Activated naive CD4-positive, alpha-beta T cell treated with anti-CD3 and anti-CD28 coated beads, Interleukin-2, amount 50 U/mL, for 24 hours (primary cell): ENCODE measurements around the gene SLC25A1.
A peak's percentile ranks its signal among the peaks of the same experiment; 100 is the strongest.

ENCODE experiments used
- H3K27ac Mint-ChIP-seq: one replicate; pipeline ENCODE4 v1.8.0; 2021; ENCODE audit warnings: mild to moderate bottlenecking, mixed read lengths
- H3K27me3 Mint-ChIP-seq: one replicate; pipeline ENCODE4 v1.8.0; 2021; ENCODE audit warnings: mixed read lengths
- H3K36me3 Mint-ChIP-seq: one replicate; pipeline ENCODE4 v1.8.0; 2021; ENCODE audit warnings: mixed read lengths
- H3K4me1 Mint-ChIP-seq: one replicate; pipeline ENCODE4 v1.8.0; 2021; ENCODE audit warnings: mixed read lengths
- H3K4me3 Mint-ChIP-seq: one replicate; pipeline ENCODE4 v1.8.0; 2021; ENCODE audit warnings: mild to moderate bottlenecking, mixed read lengths
- H3K9me3 Mint-ChIP-seq: one replicate; pipeline ENCODE4 v1.8.0; 2021; ENCODE audit warnings: mixed read lengths

Gene SLC25A1

DNA sequence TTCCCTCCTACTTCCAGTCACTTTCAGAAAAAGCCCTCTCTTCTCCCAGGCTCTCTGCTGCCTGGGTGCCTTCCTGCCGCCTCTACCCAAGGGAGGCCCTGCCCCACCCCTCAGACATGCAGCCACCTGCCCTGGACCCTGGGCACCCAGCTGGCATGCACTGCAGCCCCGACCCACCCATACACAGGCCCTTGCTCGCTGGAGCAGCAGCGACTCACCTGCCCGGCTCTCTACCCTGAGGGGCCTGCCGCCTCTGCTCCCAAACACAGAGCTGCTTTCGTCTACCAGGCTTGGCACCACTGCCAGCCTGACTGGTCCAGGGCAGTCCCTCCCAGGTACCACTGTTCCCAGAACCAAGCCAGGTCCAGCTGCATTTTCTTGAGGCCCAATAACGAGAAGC is 48.7 kb downstream of the SLC25A1 start:
- no peak overlapping the region for H3K4me3 Mint-ChIP-seq
- H3K36me3 Mint-ChIP-seq: no peaks in the 10 kb centered on the region
- H3K9me3 Mint-ChIP-seq: no peaks in the 10 kb centered on the region
- H3K27ac Mint-ChIP-seq: peak overlapping the region; percentile 65
- H3K27me3 Mint-ChIP-seq: no peaks in the 10 kb centered on the region
- no peaks in the 10 kb centered on the region for H3K4me1 Mint-ChIP-seq

DNA sequence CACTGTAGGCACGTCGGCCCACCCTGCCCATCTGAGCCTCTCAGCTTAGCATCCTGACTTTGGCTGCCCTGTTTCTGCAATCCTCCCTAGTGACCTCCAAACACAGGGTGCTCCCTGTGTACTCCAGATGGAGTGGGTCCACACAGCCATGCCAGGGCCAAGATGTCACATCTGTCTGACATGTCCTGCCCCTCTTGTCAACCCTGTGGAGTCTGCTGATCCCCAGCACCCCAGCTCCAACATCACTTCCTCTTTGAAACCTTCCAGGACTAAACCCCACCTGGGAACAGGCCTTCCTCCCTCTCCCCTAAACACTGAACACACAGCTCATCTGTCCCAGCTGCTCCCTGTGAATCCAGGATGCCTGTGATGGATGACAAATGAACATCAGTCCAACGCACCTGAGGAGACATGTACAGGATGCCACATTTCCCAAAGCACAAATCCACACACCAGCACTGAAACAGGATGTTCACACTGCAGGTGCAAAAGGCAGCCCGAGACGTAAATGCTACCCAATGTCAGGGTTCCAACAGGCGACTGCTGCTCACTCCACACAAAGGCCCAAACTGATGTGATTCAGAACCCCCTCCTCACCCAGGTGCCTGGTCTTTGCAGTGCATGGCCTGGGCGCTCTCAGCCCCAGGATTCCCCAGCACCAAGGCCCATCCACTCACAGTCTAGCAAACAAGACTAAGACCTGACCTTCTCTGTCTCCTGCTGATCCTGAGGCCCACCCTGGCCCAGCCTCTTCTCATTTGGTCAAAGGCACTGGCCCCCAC is 49.4 kb downstream of the SLC25A1 start:
- Mint-ChIP-seq H3K4me1 (no peaks in the 10 kb centered on the region), H3K4me3 (no peak overlapping the region), H3K27ac (no peak overlapping the region), H3K36me3 (no peaks in the 10 kb centered on the region), H3K27me3 (no peaks in the 10 kb centered on the region), H3K9me3 (no peaks in the 10 kb centered on the region)

DNA sequence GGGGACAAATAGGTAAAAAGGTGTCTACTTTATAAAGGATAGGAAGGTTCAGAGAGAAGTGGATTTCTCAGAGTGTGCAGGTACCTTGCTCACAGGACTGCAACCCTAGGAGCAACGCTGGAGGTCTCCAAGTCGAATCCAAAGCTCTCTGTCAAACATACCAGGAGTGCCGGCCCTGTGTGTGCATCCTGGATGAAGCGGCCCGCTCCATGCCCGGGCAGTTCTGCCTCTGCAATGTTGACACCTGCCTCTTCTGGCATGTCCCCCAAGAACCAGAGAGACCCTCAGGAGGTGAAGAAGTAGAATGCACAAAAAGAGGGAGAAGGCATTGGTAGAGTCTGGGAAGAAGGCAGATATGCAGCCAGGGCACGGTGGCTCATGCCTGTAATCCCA is 50.5 kb downstream of the SLC25A1 start:
- H3K4me3 Mint-ChIP-seq: no peak overlapping the region
- H3K27ac Mint-ChIP-seq: no peak overlapping the region
- no peaks in the 10 kb centered on the region for H3K27me3 Mint-ChIP-seq
- peaks cover 3% of the 10 kb centered on the region for H3K4me1 Mint-ChIP-seq
- no peaks in the 10 kb centered on the region for H3K9me3 Mint-ChIP-seq
- H3K36me3 Mint-ChIP-seq: no peaks in the 10 kb centered on the region

DNA sequence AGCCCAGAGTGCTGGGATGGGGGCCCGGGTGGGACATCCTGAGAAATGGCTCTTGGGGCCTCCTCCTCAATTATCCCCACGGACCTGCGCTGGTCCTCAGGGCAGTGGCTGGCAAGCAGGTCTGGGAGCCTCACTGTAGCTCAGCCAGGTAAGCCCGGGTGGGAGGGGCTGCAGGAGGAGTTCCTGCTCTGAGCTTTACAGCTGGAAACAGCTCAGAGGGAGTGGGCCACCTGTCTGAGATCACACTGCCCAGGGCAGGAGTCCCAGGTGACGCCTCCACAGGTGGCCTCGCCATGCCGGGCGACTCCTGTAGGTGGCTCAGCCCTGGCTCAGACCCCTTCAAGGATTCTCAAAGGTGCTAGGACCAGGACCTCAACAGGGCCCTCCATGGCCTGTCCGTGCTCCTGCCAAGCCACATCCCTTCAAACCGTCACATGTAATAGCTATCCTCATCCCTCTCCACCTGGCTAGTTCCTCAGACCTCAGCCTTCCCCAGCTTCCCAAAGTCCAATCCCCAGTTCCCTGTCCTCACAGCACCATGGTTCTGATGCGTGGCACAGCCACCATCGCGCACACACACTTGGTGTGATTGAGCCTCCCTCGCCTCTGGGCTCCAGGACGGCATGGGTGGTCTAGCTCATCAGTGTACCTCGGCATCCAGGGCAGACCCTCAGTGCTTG is 51.1 kb downstream of the SLC25A1 start:
- H3K4me1 Mint-ChIP-seq: peaks cover 8% of the 10 kb centered on the region
- no peaks in the 10 kb centered on the region for H3K27me3 Mint-ChIP-seq
- H3K9me3 Mint-ChIP-seq: no peaks in the 10 kb centered on the region
- H3K27ac Mint-ChIP-seq: no peak overlapping the region
- H3K36me3 Mint-ChIP-seq: no peaks in the 10 kb centered on the region
- no peak overlapping the region for H3K4me3 Mint-ChIP-seq

DNA sequence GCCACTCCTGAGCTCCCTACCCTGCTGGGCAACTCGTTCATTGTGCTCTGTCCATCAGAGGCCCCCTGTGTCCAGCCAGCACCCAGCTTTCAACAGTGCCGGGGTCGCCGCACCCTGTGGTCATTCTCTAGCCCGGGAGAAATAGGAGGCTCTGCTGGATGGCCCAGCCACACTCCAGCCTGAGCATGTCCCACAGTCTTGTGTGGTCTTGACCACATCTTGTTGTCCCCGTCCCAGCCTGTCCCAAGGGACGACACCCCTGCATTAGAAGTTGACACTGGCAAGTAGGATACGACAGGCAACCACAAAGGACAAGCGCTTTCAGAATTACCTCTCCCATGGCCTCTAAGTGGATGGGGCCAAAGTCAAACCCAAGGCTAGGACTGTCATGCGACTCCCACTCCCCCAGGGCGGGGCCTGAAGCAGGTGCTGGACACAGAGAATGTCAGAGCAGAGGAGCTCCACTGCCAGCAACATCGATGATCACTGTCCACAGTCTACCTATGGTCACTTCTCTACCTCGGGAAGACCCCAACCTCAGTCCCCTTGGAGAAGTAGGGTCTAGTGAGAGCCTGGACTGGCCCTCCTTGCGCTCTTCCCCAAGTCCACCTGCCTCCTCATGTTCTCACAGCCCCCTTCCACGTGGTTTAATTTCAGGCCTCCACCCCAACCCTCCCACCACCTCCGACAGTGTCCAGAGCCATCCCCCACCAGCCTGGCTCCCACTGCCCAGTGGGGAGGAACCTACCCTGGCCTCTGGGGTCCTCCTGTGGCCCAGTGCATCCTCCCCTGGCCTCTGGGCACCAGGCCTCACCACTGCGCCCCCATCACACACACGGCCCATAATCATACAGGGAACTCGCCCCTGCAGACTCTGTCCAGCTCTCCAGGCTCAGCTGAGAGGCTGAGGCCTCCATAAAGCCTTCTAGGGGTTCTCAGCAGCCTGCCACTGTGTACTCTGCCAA is 51.9 kb downstream of the SLC25A1 start:
- Mint-ChIP-seq H3K9me3 (no peaks in the 10 kb centered on the region), H3K27ac (no peak overlapping the region), H3K27me3 (no peaks in the 10 kb centered on the region), H3K36me3 (no peaks in the 10 kb centered on the region), H3K4me3 (no peak overlapping the region), H3K4me1 (peaks cover 9% of the 10 kb centered on the region)
